Occipital lobe (tissue), 2 donors: Measurements from ENCODE around the gene CYGB. TPM values are rescaled to one million over a fixed set of nuclear protein-coding genes. Genes with fewer than 3 reads are reported as not detected.
"Not testable (repeated sequence)": the region's sequence is repeated elsewhere in the genome, so short reads cannot be mapped to it uniquely, and the experiment has no call there.

ENCODE experiments used
- DNase-seq: peaks from one replicate; lab custom pipeline; 2025; lab: John Stamatoyannopoulos, UW
- total RNA-seq: library from RNA; depleted of rRNA; stranded (reverse); fragments of >200 nt; gene quantifications from one replicate; pipeline ENCODE4 v1.2.3, GENCODE V29; 2014

Gene CYGB
- total RNA-seq, 1 donor from 2014 or later: 1.2 TPM

DNA sequence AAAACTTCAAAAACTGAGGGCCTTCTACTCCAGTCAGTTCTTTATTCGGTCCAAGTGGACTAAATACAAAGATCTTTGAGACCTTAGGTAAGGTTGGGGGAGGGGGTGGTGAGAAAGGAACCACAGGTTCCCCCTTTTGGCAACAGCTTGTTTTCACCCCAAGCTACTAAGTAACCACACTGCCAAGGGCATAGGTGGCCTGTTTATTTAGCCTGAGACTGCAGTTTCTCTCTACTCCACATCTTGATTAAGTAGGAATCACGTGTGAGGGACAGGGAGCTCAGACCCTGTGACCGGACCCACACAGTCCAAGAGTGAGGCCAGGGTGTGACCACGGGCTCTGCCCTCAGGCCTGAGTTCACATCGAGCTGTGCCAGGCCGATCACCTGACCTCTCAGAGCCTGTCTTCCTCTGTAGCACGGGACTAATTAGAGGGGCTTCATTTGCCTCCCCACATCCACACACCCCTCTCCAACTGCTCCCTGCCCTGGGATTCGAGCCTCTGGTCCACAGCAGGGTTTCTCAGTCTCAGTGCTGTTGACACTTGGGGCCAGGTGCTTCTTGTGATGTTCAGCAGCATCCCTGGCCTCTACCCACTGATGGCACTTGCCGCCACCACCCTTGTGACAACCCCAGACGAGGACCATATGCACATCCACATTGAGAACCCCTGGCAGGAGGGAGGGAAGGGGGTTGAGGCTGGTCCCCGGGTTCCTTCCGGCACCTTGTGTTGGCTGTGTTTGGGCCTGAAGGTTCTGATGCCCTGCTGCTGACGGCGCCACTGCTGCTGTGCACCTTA is 30.3 kb upstream of the CYGB start:
- no peak for DNase-seq

DNA sequence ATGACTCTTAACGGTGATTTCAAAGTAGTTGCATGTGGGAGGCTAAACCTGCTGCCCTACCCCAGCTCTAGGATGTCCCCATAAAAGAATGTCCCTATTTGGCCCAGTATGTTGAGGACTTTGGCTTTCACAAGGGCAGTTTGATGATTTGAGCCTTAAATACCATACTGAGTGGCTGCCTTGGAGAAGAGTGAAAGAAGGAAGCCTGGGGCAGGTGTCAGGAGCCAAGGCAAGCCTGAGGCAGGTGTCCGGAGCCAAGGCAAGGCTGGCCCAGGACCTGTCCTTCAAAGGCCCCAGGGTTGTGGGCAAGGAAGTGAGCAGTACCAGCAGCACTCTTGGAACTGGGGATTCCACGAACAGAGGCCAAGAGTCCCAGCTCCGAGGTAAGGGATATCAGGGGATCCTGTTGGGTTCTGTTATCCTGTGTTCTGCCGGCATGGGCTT is 29.5 kb upstream of the CYGB start:
- no peak for DNase-seq

DNA sequence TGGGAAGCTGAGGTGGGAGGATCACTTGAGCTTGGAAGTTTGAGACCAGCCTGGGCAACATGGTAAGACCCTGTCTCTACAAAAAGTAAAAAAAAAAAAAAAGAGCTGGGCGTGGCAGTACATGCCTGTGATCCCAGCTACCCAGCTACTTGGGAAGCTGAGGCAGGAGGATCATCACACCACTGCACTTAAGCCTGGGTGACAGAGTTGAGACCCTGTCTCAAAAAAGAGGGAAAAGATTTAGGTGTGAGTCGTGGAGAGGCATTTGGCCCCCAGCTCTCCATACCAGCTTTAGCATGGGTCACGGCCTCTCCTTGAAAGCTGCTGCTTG is 29.1 kb upstream of the CYGB start:
- no peak for DNase-seq

DNA sequence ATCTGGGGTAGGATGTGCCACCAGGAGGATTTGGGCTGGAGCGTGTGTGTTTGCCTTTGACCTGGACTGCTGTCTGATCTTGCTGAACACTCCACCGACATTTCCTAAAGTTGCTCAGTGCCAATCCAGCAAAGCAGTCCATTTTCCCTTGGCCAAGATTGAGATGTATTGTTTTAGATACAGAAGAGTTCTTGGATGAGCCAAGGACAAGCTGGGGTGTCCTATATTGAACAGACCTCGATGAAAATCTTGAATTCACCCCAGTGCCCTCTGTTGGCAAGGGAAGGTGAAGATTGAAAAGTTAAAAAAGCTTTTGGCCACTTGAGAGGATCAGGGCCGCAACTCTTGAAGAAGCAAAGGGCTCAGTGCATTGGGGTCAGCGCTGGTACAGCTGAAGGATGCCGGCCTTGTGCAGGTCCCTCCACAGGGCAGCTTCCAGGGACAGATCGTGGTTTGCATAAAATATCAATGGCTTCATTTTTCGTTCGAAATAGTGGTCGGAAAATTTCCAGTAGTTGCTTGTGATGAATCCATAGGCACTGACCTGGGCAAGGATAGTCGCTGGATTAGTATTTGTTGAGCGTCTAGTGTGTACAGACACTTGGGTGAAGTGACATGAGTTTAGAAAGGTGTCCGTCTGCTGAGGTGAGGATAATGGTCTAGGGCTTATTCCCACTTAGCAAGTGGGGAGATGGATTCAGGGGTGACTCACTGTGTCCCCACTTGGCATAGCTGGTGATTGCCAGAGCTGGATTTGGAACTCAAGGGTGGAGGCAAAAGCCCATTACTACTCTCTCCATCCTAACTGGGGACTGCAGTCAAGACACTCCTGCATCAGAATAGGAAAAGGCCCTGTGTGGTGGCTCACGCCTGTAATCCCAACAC is 28.5 kb upstream of the CYGB start:
- no peak for DNase-seq

DNA sequence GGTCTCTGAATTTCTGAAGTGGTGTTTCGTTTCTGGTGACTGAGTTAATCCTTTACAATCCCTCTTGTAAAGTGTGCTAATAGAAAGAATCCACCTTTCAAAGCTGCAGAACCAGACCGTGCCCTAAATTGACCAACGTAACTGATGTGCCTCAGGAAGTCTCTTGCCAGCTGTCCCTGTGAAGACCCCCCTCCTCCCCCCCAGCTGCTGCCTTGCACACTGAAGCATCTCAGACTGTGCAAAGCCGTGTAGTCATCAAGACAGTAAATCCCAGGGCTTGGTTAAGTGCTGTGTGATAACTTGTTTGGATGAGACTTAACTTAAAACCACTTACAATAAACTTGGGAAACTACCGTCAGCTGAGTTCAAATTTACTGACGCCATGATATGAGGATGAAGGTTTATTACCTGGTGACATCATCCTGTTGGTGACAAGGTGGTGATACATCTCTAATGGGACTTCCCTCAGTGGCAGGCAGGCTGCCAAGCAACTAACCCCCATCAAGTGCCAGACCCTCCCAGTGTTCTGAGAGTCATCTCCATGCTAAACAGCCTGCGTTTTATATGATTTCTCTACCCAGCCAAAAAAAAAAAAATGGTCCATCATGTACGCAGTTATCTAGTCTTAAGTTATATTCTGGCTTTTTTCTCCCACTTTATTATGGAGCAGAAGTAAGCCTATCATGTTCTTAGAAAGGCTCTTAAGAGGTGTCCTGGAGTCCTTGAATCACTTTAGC is 27.6 kb upstream of the CYGB start:
- not testable (repeated sequence) for DNase-seq

DNA sequence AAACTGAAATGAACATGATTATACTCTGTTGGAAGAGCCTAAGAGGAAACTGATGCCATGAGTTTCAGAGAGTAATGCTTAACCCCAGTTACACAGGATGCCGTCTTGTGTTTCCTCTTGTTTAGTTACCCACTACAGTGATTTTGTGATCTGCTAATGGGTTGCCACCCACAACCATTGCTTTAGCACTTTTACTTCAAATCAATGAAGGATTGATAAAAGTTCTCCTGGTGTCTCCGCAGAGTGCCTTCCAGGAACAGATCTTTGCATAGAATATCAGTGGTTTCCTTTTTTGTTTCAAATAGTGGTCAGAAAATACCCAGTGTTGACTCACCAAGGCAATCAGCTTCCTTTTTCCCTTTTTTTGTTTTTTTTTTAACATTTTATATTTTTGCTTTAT is 25.9 kb upstream of the CYGB start:
- DNase-seq: not testable (repeated sequence)

DNA sequence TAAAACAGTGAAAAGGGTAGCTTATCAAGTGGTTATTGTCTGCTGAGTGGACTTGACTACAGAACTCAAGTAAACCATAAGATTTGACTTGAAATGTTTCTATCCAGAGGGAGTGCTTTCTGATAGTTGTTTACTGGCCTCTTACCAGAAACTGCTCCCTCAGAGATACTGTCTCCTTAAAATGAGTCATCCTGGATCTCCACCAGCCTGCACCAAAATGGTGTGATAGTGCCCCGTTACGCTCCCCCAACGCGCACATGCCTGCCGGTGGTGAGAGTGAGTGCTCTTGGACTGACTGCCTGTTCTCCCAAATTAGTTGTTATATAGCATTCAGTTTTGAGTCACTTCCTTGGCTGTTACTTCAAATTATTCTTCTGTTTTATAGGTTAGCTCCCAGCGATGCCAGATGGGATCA is 25.2 kb upstream of the CYGB start:
- peak; percentile 44 for DNase-seq

DNA sequence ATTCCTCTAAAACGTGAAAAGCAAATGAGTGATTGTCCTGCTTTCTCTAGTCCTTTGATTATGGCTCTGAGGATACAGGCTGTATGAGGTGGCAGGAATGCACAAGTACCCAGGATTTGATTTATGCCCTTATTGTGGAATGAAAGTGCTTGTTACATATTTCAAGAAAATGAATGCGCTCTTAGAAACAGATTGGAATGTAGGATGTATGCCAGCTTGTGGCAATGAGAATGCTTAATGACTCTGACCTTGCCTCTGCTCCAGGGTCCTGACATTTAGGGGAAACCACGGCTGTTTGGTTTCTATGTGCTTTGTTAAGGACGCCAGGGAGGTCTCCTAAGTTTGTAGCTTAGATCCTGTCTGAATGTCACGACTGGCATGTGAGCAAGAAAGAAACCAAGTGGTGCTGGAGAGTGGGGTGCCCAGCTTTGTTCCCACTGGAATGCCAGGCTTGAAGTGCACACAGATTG is 24.3 kb upstream of the CYGB start:
- DNase-seq: no peak

DNA sequence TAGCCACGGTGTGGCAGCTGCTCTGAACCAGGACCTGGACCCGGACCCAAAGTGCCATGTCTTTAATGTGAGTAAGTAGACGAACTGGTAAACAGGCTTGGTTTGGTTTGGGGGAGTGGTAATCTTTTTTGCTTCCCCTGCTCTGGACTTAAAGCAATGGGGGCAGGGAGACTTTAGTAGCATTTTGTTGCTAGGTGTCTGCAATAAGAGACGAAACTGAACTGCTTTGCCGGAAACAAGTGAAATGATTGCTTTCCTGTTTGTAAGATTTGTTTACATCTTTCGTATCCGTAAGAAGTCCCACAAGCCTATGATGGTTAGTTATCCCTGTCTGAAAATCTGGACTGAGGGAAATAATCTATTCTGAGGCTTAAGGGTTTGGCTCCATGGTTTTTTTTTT is 23.8 kb upstream of the CYGB start:
- DNase-seq: no peak

DNA sequence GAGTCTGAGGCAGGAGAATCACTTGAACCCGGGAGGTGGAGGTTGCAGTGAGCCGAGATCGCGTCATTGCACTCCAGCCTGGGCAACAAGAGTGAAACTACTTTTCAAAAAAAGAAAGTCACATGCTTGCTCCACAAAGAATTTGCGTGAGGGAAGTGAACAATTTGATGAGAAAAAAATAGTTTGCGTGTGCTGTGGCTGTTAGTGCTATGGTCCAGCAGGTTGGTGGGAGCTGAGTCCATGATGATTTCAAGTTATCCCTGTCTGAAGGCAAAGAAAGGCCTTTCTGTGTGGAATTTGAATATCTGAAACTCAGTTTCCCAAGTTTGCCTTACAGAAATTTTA is 23.3 kb upstream of the CYGB start:
- no peak for DNase-seq

DNA sequence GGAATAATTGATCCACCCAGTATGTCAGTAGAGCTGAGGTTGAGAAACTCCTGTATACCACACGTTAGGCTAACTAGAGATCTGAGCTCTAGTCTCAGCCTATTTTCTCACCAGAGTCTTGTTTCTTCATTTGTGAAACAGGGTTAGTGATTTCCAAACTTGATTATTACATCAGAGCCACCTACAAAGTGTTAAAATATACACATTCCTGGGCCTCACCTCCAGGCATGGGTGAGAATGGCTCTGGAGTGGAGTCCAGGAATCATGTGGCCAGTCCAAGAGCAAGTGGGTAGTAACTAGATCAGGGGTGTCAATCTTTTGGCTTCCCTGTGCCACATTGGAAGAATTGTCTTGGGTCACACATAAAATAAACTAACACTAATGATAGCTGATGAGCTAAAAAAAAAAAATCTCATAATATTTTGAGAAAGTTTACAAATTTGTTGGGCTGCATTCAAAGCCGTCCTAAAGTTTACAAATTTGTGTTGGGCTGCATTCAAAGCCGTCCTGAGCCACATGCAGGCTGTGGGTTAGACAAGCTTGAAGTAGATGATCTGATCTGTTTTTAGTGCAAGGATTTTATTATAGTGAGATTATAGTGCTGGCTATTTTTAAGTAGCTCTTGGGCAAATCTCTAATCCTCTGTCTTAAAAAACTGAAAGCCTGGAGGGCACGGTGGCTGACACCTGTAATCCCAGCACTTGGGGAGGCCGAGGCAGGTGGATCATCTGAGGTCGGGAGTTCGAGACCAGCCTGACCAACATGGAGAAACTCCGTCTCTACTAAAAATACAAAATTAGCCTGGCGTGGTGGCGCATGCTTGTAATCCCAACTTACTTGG is 22.7 kb upstream of the CYGB start:
- DNase-seq: no peak

DNA sequence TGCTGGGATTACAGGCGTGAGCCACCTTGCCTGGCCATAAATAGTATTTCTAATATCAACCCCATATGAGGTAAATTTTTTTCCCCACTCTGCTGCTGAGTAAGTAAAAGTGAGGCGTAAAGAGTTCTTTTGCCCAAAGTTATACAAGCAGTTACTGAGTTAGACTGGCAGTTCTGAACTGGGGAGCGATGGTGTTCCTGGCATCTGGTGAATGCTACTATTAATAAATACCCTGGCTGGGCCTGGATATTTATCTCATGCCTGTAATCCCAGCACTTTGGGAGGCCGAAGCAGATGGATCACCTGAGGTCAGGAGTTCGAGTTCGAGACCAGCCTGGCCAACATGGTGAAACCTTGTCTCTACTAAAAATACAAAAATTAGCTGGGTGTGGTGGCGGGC is 22.0 kb upstream of the CYGB start:
- DNase-seq: not testable (repeated sequence)

DNA sequence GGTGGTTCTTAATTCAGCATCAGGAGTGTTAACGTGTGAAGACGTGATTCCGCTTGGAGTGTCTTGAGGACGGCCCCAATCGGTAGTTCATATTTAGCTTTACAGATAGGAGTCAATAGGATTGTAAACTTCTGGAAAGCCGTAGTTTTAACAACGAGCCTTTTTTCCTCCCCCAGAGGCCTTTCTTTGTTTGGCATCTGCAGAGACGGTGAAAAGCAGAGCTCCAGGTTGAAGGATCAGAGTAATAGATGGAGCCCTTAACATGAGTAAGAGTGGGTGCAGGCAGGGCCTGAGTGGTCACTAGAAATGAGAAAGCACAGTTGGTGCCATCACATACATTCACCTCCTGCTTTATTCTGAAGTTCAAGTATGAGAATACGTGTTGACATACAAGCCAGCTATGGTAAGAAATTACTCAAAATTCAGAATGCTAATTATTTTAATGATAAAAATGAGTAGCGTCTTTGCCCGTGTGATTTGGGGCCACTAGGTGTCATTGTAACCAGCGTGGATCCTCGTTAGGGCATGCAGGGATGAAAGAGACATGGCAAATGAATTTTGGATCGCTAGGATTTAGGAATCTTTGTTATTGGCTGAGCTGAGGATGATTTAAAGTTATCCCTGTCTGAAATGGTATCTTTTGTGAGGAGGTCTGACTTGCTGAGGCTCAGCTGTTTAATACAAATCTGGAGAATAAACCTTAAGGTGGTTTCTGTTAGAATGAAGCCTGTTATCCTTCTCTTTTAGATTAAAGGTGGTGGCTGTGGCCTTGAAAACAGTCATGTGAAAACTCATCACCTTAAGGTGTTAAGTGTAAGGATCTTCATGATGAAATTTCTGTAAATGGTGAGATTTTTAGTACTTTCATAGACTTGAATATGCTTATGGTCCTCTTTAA is 20.9 kb upstream of the CYGB start:
- no peak for DNase-seq

DNA sequence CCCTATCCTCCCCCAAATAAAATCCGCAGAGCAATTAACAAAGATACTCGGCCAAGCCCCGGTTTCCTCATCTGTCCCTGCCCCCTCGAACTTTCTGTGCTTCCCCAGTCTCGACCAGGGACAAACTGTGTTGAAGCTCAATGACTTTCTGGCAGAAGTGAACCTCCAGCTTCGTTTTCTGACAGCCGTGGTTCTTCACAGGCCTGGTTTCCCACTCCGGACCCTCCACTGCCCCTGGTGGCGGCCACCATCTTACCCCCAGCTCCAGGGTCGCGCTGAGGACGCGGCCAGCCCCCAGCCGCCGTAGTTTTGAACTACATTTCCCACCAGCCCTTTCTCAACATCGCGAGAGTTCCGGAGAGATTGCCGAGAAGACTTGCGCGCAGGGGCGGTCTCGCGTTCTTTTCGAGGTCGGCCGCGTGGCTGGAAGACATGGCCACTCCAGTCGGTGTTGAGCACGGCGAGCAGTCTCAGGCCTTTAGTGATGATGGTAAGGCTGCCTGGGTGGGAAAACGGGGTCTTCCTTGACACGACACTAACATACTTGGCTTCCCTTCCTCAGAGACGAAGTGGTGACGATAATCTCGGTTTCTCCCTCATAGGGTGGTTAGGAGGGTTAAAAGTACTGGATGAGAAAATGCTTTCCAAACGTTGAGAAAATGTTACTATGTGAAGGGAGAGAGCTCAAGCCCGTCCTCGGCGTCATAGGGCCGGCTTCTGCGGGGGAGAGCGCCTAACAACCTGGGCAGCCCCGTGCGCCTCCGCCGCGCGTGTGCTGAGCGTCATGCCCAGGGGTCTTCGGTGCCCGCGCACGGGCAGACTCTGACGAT is 20.1 kb upstream of the CYGB start:
- DNase-seq: peak; percentile 82

DNA sequence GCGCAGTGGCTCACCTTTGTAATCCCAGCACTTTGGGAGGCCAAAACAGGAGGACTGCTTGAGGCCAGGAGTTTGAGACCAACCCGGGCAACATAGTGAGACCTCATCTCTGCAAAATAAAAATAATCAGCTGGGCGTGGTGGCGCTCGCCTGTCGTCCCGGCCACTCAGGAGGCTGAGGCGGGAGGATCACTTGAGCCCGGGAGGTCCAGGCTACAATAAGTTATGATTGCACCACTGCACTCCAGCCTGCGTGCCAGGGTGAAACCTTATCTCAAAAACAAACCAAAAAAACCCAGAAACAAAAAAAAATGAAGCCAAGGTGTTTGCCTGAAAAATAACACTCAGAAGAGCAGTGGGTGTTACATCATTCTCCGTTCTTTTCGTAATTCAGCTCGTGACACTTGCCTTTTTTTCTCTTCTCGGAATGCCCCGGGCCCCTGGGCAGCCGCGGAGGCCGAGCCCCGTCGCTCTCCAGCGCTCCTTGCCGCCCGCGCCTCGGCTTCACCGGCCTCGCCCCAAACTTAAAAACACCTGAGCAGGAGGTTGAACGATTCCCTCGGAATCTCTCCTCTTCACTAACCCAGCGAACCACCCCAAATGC is 19.4 kb upstream of the CYGB start:
- DNase-seq: no peak

DNA sequence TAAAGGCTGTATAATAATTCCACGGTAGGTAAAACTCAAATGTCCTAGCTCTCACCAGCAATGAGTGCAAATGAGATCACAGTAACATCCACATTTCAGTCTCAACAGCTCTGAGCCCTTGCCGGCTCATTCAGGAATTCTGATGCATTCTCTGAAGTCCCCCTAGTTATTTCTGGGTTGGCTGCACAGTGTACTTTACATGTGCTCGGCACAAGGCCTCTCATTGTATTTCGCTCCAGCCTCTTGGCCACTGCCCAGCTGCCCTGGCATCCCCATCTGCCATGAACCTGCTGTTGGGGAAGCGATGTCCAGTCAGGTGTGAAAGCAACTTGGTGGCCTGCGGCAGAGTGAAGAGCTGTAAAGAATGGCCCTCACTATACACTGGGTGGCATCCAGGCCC is 16.6 kb upstream of the CYGB start:
- DNase-seq: no peak

DNA sequence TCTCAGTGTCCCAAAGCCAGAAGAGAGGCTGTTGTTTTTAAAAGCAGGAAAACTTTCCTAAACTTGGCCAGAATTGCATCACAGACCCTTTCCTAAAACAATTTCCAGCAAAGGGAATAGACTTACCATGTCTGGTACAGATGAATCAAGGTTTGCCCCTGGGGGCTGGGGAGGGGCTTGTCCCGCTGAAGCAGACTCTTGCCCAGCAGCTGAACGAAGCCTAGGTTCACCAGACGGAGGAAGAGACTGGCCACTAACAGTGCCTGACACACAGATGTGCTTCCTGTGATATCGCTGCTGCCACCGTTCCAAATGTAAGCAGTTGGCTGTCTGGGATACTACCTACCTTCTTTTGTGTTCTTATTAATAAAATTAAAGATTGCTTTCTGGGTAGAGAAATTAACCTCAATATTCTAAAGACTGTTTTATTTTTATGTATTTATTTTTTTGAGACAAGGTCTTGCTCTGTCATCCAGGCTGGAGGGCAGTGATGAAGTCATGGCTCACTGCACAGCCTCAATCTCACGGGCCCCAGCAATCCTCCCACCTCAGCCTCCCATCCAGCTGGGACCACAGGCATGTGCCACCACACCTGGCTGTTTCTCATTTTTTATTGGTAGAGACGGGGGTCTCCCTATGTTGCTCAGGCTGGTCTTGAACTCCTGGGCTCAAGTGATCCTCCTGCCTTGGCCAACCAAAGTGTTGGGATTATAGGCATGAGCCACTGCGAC is 15.8 kb upstream of the CYGB start:
- DNase-seq: no peak

DNA sequence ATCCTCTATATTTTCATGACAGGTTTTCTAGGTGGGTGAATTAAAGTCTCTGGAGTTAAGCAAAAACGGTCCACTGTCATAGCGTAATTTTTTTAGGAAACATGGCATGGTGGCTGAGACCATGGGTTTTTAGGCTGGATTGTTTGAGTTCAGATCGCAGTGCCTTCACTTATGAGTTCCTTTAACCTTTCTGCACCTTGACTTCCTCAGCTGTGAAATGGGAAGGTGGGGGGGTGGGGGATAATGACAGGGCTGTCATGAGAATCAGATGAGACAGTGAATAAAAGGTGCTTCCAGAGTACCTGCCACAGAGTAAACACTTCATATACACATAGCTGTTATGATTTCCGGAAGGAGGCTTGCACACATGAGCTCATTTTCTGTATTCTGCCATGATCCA is 14.2 kb upstream of the CYGB start:
- DNase-seq: no peak
